ENCODE measurements around the gene YWHAG. TPM values are rescaled to one million over a fixed set of nuclear protein-coding genes. Genes with fewer than 3 reads are reported as not detected.

YWHAG gene
- total RNA-seq, 2 experiments from 2014 or later, result 140 to 144 TPM

- POLR2A ChIA-PET, result no interaction called here
Measured at GRCh38 chr7:76280408-76280807, 78.4 kb downstream of the YWHAG start.

GRCh38 chr7:76278540-76278939 is 80.3 kb downstream of the YWHAG start:
- intact Hi-C loops (cut with DNase I, micrococcal nuclease), result no loop called here
- peaks cover 17% of the 10 kb centered on the region for H3K4me1 Mint-ChIP-seq

More at GRCh38 chr7:76280408-76280807, 78.4 kb downstream of the YWHAG start:
- Mint-ChIP-seq H3K4me3 (no peak overlapping the region), H3K36me3 (ENCODE audit: low read depth) (no peaks in the 10 kb centered on the region), H3K9me3 (ENCODE audit: low read depth) (no peaks in the 10 kb centered on the region), H3K27me3 (peaks cover 37% of the 10 kb centered on the region), H3K4me1 (peaks cover 11% of the 10 kb centered on the region), H3K27ac (no peak overlapping the region)
- DNase-seq (no peak), ATAC-seq (no peak)
- CTCF ChIA-PET, result no interaction called here
- intact Hi-C loops (cut with DNase I, micrococcal nuclease), result no loop called here

More at GRCh38 chr7:76278540-76278939, 80.3 kb downstream of the YWHAG start:
- ChIA-PET CTCF (interaction anchor here (2.0 to 2.6 kb wide), 2 partner anchors 13 to 15 kb away, joined by 7 to 9 read pairs; no protein-coding TSS in a partner anchor), POLR2A (interaction anchor here (0.6 kb wide), 1 partner anchor 101 kb away, joined by 6 read pairs; no protein-coding TSS in a partner anchor)
- peaks cover 30% of the 10 kb centered on the region for H3K27me3 Mint-ChIP-seq
- no peaks in the 10 kb centered on the region for H3K9me3 Mint-ChIP-seq (ENCODE audit: low read depth)
- no peaks in the 10 kb centered on the region for H3K36me3 Mint-ChIP-seq (ENCODE audit: low read depth)
- H3K4me3 Mint-ChIP-seq, result no peak overlapping the region
- no peak for DNase-seq
- ATAC-seq, result peak; percentile 57
- no peak overlapping the region for H3K27ac Mint-ChIP-seq

Other genes starting within 250 kb of the YWHAG start
- under 1 TPM in 1 of 2 experiments, not detected in 1; 0.09 TPM for gene SRRM3, start 157.1 kb downstream of the YWHAG start, total RNA-seq
- 100 to 1,000 TPM in 1 of 2 experiments, 10 to 100 TPM in 1; 71.1 to 127 TPM for gene HSPB1, start 56.3 kb downstream of the YWHAG start, total RNA-seq
- under 1 TPM; 0.79 to 0.91 TPM for gene SSC4D, start 50.7 kb upstream of the YWHAG start, total RNA-seq
- 1 to 10 TPM; 7.0 to 7.9 TPM for gene ZP3, start 66.0 kb upstream of the YWHAG start, total RNA-seq
- 10 to 100 TPM; 17.4 to 22.4 TPM for gene DTX2, start 102.7 kb upstream of the YWHAG start, total RNA-seq
- gene UPK3B, start 151.6 kb upstream of the YWHAG start, total RNA-seq, result 1 to 10 TPM in 1 of 2 experiments, under 1 TPM in 1; 0.46 to 1.1 TPM
- under 1 TPM in 1 of 2 experiments, not detected in 1; 0.18 TPM for gene SPDYE16, start 184.3 kb upstream of the YWHAG start, total RNA-seq